HK-2 (cell line): ENCODE measurements around the gene VPS9D1.

ENCODE experiments used
- DNase-seq: peaks from one replicate; pipeline ENCODE4 v3.0.0-alpha.2; 2018; ENCODE audit not compliant: unreplicated experiment

Gene VPS9D1

GRCh38 chr16:89720813-89721545 is at the start of gene VPS9D1, which contains the start of gene ZNF276:
Gene VPS9D1 (minus strand): TSS chr16:89720898. CDS start chr16:89720861, 37 bp downstream.
Gene ZNF276 (plus strand): TSS chr16:89721537. CDS start chr16:89721641, 104 bp downstream.
- DNase-seq: peak; percentile 86

GRCh38 chr16:89770367-89770766 is 49.7 kb upstream of the VPS9D1 start:
- DNase-seq: no peak

- no peak for DNase-seq
These were observed 44.7 kb upstream of the VPS9D1 start for GRCh38 chr16:89765292-89765830.

- DNase-seq: no peak
These were observed 44.1 kb upstream of the VPS9D1 start for GRCh38 chr16:89764711-89765201.

- DNase-seq: no peak
These were observed 40.7 kb upstream of the VPS9D1 start for GRCh38 chr16:89761304-89761922.

GRCh38 chr16:89759746-89760340 is 39.1 kb upstream of the VPS9D1 start:
- DNase-seq: no peak

GRCh38 chr16:89749637-89750036 is 28.9 kb upstream of the VPS9D1 start:
- no peak for DNase-seq

GRCh38 chr16:89748921-89749320 is 28.2 kb upstream of the VPS9D1 start:
- DNase-seq: no peak

- DNase-seq: no peak
These were observed 27.4 kb upstream of the VPS9D1 start for GRCh38 chr16:89748076-89748475.

GRCh38 chr16:89746043-89746442 is 25.3 kb upstream of the VPS9D1 start:
- DNase-seq: no peak

GRCh38 chr16:89744813-89745212 is 24.1 kb upstream of the VPS9D1 start:
- no peak for DNase-seq

GRCh38 chr16:89742948-89743347 is 22.2 kb upstream of the VPS9D1 start:
- no peak for DNase-seq

- DNase-seq: no peak
These were observed 20.8 kb upstream of the VPS9D1 start for GRCh38 chr16:89741342-89742014.

- no peak for DNase-seq
These were observed 18.7 kb upstream of the VPS9D1 start for GRCh38 chr16:89739383-89739782.

- no peak for DNase-seq
These were observed 18.0 kb upstream of the VPS9D1 start for GRCh38 chr16:89738538-89739317.

- no peak for DNase-seq
These were observed 17.3 kb upstream of the VPS9D1 start for GRCh38 chr16:89738072-89738377.

- no peak for DNase-seq
These were observed 16.8 kb upstream of the VPS9D1 start for GRCh38 chr16:89737341-89738071.

GRCh38 chr16:89736554-89736953 is 15.9 kb upstream of the VPS9D1 start:
- DNase-seq: no peak

- DNase-seq: no peak
These were observed 13.1 kb upstream of the VPS9D1 start for GRCh38 chr16:89733792-89734191.

- DNase-seq: no peak
These were observed 12.6 kb upstream of the VPS9D1 start for GRCh38 chr16:89733322-89733721.

- DNase-seq: no peak
These were observed 12.2 kb upstream of the VPS9D1 start for GRCh38 chr16:89732918-89733242.
